Measurements from ENCODE around the gene NDC1.
"Not testable (repeated sequence)": the region's sequence is repeated elsewhere in the genome, so short reads cannot be mapped to it uniquely, and the experiment has no call there.

The NDC1 gene

GRCh38 chr1:53837924-53838653, at the start of gene NDC1:
Gene NDC1 (minus strand): TSS chr1:53838296. CDS start chr1:53838261, 35 bp downstream.
- DNase-seq (ENCODE audit: insufficient read length, low spot score) (peak; percentile 84), FAIRE-seq (peak; percentile 87)
- TF ChIP-seq POLR2A (IDR thresholded peaks at IDR 0.05; ENCODE audit: low read depth, low read length): peak; percentile 71

GRCh38 chr1:53883600-53883999, 45.5 kb upstream of the NDC1 start:
- FAIRE-seq; DNase-seq (ENCODE audit: insufficient read length, low spot score): not testable (repeated sequence)

- not testable (repeated sequence) for FAIRE-seq; DNase-seq (ENCODE audit: insufficient read length, low spot score)
Measured at GRCh38 chr1:53881853-53882252, 43.8 kb upstream of the NDC1 start.

- no peak for TF ChIP-seq POLR2A (IDR thresholded peaks at IDR 0.05; ENCODE audit: low read depth, low read length)
- DNase-seq (ENCODE audit: insufficient read length, low spot score) (no peak), FAIRE-seq (peak; percentile 38)
Measured at GRCh38 chr1:53878492-53879105, 40.5 kb upstream of the NDC1 start.

GRCh38 chr1:53875150-53875549, 37.1 kb upstream of the NDC1 start:
- not testable (repeated sequence) for FAIRE-seq; DNase-seq (ENCODE audit: insufficient read length, low spot score)

- no peak for DNase-seq (ENCODE audit: insufficient read length, low spot score)
- FAIRE-seq: no peak
- TF ChIP-seq POLR2A (IDR thresholded peaks at IDR 0.05; ENCODE audit: low read depth, low read length): no peak
Measured at GRCh38 chr1:53871773-53872484, 33.8 kb upstream of the NDC1 start.

- DNase-seq (ENCODE audit: insufficient read length, low spot score) (no peak), FAIRE-seq (no peak)
- TF ChIP-seq POLR2A (IDR thresholded peaks at IDR 0.05; ENCODE audit: low read depth, low read length): no peak
Measured at GRCh38 chr1:53871221-53871620, 33.1 kb upstream of the NDC1 start.

GRCh38 chr1:53869454-53870117, 31.5 kb upstream of the NDC1 start:
- no peak for DNase-seq (ENCODE audit: insufficient read length, low spot score)
- no peak for FAIRE-seq
- no peak for TF ChIP-seq POLR2A (IDR thresholded peaks at IDR 0.05; ENCODE audit: low read depth, low read length)

- no peak for TF ChIP-seq POLR2A (IDR thresholded peaks at IDR 0.05; ENCODE audit: low read depth, low read length)
- DNase-seq (ENCODE audit: insufficient read length, low spot score): no peak
- FAIRE-seq: no peak
Measured at GRCh38 chr1:53868565-53868964, 30.5 kb upstream of the NDC1 start.

GRCh38 chr1:53862507-53862906, 24.4 kb upstream of the NDC1 start:
- no peak for DNase-seq (ENCODE audit: insufficient read length, low spot score)
- no peak for FAIRE-seq

GRCh38 chr1:53860967-53861411, 22.9 kb upstream of the NDC1 start:
- TF ChIP-seq POLR2A (IDR thresholded peaks at IDR 0.05; ENCODE audit: low read depth, low read length): no peak
- peak; percentile 26 for DNase-seq (ENCODE audit: insufficient read length, low spot score)
- FAIRE-seq: peak; percentile 72

More at GRCh38 chr1:53862507-53862906, 24.4 kb upstream of the NDC1 start:
- TF ChIP-seq POLR2A (IDR thresholded peaks at IDR 0.05; ENCODE audit: low read depth, low read length): no peak

GRCh38 chr1:53851571-53852285, 13.6 kb upstream of the NDC1 start:
- no peak for FAIRE-seq
- TF ChIP-seq POLR2A (IDR thresholded peaks at IDR 0.05; ENCODE audit: low read depth, low read length): no peak
- no peak for DNase-seq (ENCODE audit: insufficient read length, low spot score)

GRCh38 chr1:53850082-53850673, 12.1 kb upstream of the NDC1 start:
- no peak for TF ChIP-seq POLR2A (IDR thresholded peaks at IDR 0.05; ENCODE audit: low read depth, low read length)
- DNase-seq (ENCODE audit: insufficient read length, low spot score) (no peak), FAIRE-seq (no peak)

Data from H54 (cell line).